GM18909 (cell line): ENCODE measurements around the gene CCDC28A.
"Not testable (repeated sequence)": the region's sequence is repeated elsewhere in the genome, so short reads cannot be mapped to it uniquely, and the experiment has no call there.

Experiments used
- ATAC-seq: cut with Tn5 transposase; IDR thresholded peaks from one replicate; pipeline ENCODE4 v1.9.1; 2021; ENCODE audit warnings: mild to moderate bottlenecking; ENCODE audit not compliant: unreplicated experiment, poor library complexity

The CCDC28A gene

GRCh38 chr6:138773177-138774091, at the start of gene CCDC28A:
TSS of gene CCDC28A (plus strand) at chr6:138773769. CDS start at chr6:138776121, 2,352 bp downstream.
- peak; percentile 94 for ATAC-seq

DNA sequence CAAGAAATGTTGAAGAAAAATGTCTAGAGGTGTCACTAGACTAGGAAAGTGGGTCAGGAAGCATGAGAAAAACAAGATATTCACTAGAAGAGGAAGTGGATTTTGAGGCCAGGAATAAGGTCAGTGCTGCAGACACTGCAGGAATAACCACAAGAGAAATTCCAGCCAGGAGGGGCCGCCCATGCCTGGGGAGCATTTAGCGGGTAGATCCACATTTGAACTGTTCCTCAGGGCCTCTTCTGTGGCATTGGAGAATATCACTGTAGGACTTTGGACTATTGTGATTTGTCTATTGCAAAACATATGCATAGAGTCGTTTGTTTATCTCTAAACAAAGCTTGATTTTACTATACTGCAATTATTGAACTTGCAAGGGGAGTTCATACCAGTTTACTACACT, 49.6 kb upstream of the CCDC28A start:
- no peak for ATAC-seq

DNA sequence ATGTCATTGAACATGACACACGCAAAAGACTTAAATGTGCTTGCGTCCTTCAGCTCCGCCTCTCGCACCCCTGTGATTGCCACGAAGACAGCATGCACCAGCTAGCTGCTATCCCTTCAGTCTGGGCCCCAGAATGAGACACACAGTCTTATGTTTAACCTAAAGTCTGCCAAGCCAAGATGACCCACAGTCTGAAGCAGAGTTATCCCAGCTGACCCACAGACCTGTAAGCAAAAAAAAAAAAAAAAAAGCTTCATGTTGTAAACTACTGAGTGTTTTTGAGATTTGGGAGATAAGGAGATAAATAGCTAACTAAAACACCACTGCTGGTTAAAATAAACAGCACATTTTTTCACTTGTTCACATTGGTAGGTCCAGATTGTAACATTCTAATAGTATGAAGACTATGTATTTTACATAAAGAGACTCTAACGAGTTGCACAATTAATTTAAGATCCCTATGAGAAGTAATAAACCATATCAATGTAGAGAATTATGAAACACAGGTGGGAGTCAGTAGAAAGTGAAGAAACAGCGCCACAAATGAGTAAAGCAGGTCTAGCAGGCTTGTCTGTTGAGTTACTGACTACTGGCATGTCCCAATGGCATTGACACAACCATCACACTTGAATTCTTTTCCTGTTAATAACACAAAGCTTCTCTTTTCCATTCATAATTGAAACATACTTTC, 47.4 kb upstream of the CCDC28A start:
- no peak for ATAC-seq

DNA sequence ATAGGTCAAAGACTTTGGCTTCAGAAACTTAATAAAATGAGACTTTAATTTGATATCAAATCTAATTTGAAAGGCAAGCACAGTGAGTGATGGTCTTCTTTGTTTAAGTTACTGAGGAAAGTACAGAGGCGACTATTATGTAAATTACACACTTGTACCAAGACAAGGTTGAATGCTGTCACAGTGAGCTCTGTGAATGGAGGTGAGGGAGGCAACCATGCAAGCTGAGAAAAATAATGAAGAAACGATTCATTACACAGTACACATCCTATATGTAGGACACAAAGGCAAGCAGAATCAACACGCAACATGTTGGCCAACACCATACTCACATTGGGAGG, 46.8 kb upstream of the CCDC28A start:
- no peak for ATAC-seq

DNA sequence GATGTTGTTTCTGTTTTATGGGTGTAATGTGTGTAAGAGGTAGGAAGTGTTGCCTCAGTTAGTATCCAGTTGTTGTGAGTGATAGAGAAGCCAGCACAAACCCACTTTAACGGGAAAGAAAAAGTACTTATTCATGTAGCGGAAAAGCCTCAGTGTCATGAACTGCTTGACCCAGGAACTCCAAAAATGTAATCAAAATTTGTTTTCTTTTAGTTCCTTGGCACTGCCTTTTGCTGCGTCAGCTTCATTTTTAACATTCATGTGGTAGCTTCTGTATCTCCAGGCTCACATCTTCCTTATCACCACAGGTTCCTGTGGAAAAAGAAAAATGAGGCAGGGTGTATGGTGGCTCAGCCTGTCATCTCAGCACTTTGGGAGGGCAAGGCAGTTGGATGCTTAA, 46.4 kb upstream of the CCDC28A start:
- no peak for ATAC-seq

DNA sequence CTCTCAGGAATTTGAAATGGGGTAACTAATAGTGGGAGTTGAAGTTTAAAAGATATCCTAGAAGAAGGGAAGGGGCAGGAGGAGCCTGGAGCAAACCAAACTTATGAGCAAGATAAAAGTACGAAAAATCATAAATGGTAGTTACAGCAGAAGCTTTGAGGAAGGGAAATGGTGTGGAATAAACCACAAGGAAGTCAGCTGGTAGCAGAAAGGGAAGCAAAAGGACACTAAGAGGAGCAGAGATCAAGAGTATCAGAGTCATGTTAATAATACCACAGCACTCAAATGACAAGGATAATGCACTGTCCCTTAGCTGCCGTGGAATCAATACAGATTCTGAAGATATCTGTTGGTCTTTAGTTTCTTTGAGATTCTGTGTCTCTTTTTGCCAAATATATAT, 44.9 kb upstream of the CCDC28A start:
- ATAC-seq = no peak

GRCh38 chr6:138730037-138730436, 43.5 kb upstream of the CCDC28A start:
- not testable (repeated sequence) for ATAC-seq

DNA sequence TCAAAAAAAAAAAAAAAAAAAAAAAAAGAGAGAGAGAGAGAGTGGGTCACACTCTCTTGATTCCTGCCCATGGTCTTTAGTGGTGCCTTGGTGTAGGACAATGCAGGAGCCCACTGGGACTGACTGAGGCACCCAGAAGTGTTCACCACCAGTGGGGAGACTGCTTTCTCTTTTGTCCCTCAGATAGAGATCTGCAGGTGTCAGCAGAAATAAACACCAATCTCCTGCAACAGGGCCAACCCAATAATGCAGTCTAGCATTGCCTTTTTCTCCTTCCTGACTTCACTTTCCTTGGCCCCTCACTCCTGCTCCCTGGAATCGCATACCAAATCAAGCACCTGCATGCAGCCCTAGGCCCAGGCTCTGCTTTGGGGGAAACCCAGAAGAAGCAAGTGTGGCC, 39.0 kb upstream of the CCDC28A start:
- no peak for ATAC-seq

- no peak for ATAC-seq
Observed at GRCh38 chr6:138736640-138737039, 36.9 kb upstream of the CCDC28A start.

GRCh38 chr6:138752017-138752416, 21.6 kb upstream of the CCDC28A start:
- ATAC-seq = no peak

DNA sequence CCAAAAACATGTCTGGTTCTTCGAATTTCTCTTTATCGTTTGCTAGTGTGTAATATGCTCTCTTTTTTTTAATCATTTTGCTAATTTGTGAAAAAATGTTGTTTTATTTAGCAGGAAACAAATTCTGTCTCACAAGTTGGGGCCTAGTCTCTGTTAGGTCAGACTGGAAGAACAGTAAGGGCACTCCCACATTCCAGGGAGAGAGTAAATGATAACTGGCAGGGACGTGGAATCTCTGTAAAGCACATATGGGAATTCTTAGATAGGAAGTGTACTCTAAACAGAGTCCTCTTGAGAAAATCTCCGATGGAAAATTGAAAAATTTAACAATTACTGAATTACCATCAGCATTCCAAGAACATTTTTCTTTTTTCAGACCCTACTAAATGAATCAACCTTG, 16.4 kb upstream of the CCDC28A start:
- ATAC-seq = no peak

DNA sequence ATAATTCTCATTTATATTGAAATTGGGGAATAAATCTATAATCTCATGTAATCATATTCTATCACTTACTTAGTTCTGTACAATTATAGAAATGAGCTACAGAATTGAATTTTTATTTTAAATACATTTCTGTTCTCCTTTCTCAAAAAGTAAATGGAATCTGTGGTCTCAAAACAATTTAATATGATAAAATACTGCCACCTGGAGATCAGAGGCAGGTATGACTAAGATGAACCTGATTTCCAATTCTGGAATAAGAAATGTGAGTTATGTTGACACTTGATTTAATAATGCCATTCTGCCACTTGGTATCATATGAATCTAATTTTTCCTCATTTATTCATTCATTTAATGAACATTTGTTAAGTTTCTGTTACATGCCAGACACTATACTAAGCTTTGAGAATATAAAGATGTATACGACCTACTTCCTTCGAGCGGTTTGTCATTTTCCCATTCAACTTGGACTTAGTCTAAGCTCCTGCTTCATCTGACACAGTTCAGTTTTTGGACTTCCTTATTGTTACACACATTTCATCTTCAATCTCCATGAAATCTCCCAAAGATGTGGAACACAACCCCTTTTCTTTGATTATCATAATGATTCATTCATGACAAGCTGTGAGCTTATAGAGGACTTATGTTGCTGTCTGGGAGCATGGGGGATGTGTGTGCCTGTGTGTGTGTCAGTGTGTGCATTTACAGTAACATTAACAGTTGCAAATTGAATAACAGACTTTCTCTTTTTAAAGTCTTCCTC, 7.5 kb upstream of the CCDC28A start:
- no peak for ATAC-seq

DNA sequence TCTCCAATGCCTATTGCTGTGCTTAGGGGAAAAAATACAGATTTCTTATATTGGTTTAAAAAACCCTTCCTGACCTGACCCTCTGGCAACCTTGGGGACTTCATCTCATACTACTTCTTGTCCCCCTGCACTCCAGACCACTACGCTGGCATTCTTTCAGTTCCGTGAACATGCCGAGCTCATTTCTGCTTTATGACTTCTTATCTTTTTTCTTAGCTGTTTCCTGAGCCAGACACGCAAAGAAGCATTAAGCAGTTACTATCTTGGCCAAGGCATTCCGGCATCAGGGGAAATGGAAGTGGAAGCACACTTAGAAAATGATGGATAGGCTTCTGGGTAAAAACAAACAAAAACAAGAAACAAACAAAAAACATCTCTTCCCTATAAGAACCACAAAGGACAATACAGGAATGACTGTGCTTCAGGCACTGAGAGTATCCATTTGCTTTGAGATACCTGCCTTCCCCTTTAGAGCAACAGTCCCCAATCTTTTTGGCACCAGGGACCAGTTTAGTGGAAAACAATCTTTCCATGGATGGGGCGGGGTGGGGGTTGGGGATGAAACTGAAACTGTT, 4.4 kb upstream of the CCDC28A start:
- no peak for ATAC-seq

GRCh38 chr6:138772596-138773176, 883 bp upstream of the CCDC28A start:
- ATAC-seq = peak; percentile 1

- ATAC-seq = no peak
Observed at GRCh38 chr6:138774370-138774769, 801 bp downstream of the CCDC28A start.

DNA sequence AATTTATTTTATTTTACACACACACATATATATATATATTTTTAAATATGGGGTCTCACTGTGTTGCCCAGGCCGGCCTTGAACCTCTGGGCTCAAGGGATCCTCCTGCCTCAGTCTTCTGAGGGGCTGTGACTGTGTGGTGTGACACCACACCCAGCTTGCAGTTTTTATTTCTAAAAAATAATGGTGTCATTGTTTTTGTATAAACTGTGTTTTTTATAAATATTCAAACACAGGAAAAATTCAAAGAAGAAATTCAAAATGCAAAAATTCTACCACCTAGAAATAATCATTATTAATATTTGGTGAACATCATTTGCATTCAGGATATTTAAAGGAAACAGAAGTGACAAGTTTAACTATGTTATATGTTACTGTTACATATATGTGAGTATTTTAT, 3.1 kb downstream of the CCDC28A start:
- no peak for ATAC-seq

DNA sequence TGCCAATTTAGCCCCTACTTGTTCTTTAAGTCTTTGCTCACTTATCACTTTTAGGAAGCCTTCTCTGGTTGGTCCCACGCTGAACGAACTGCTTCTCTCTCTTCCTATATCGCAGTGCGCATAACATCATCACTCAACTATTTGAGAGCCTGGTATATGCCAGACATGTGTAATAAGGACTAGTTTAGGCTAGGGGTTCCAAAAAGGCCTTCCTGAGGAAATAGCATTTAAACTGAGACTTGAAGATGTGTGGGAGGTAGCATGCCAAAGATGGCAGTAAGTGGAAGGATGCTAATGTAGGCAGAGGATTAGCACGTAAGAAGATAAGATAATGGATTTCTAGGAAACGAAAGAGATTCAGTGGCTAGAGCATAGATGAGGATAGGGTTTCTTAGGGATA, 4.8 kb downstream of the CCDC28A start:
- ATAC-seq = no peak

DNA sequence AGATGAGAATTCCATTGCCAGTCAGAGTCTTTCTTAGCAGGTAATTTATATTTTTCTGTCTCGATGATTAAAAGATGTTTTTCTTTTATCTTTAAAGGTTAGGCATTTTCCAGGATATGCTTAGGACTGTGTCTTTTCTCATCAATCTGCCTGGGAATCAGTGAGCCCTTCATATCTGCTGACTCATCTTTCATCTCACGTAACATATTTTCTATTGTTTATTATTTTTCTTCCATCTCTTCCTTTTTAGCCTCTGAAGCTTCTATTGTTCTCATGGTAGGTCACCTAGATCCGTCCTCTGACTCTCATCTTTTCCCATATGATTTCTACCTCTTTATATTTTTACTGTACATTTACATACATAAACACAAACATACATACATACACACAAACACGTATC, 8.7 kb downstream of the CCDC28A start:
- ATAC-seq = no peak

GRCh38 chr6:138785079-138785478, 11.5 kb downstream of the CCDC28A start:
- no peak for ATAC-seq

- no peak for ATAC-seq
Observed at GRCh38 chr6:138785980-138786379, 12.4 kb downstream of the CCDC28A start.
